PFSK-1 (cell line): ENCODE data around the gene CDR2.

Source experiments
- FOXP2 ChIP-seq: optimal IDR thresholded peaks from 2 replicates; pipeline ENCODE3; 2011; ENCODE audit warnings: borderline replicate concordance, control low read depth, inconsistent platforms; ENCODE audit not compliant: insufficient read depth; ENCODE audit errors: extremely low read length, extremely low read depth
- POLR2AphosphoS5 ChIP-seq: IDR thresholded peaks from 2 replicates; pipeline ENCODE4 v1.6.1; 2012; ENCODE audit warnings: low read depth, mild to moderate bottlenecking, control low read depth, low read length, moderate library complexity
- REST ChIP-seq, 2 experiments: IDR thresholded peaks; 2 replicates each; pipeline versions ENCODE4 v1.6.1 to v1.8.0; 2011 to 2012; ENCODE audit warnings: low read depth in 2 of 2, low read length in 2 of 2, control low read depth in 1 of 2, inconsistent platforms in 1 of 2, mild to moderate bottlenecking in 1 of 2, moderate library complexity in 1 of 2; ENCODE audit not compliant: insufficient read depth in 1 of 2
- SIN3A ChIP-seq: IDR thresholded peaks from 2 replicates; pipeline ENCODE4 v1.6.1; 2012; ENCODE audit warnings: mild to moderate bottlenecking, low read length, moderate library complexity, borderline replicate concordance; ENCODE audit not compliant: insufficient read depth
- TAF1 ChIP-seq: IDR thresholded peaks from 2 replicates; pipeline ENCODE4 v1.6.1; 2012; ENCODE audit warnings: low read length, control low read depth, borderline replicate concordance; ENCODE audit not compliant: insufficient read depth

The CDR2 gene

GRCh38 chr16:22328081-22328725 is 46.2 kb downstream of the CDR2 start:
- no peak for TF ChIP-seq TAF1
- TF ChIP-seq POLR2AphosphoS5, result no peak
- TF ChIP-seq REST (IDR thresholded peaks at IDR 0.05; ENCODE audit: insufficient read depth in 1 of 2, low read depth in 2 of 2, low read length in 2 of 2), result no peak
- TF ChIP-seq SIN3A, result no peak
- no peak for TF ChIP-seq FOXP2

GRCh38 chr16:22327446-22327775 is 47.0 kb downstream of the CDR2 start:
- TF ChIP-seq TAF1 (no peak), REST (IDR thresholded peaks at IDR 0.05; ENCODE audit: insufficient read depth in 1 of 2, low read depth in 2 of 2, low read length in 2 of 2) (no peak), FOXP2 (no peak), POLR2AphosphoS5 (no peak), SIN3A (no peak)

- no peak for TF ChIP-seq REST (IDR thresholded peaks at IDR 0.05; ENCODE audit: insufficient read depth in 1 of 2, low read depth in 2 of 2, low read length in 2 of 2)
- no peak for TF ChIP-seq POLR2AphosphoS5
- TF ChIP-seq TAF1, result no peak
- no peak for TF ChIP-seq FOXP2
- no peak for TF ChIP-seq SIN3A
These were observed 47.5 kb downstream of the CDR2 start for GRCh38 chr16:22326771-22327445.

GRCh38 chr16:22326369-22326652 is 48.1 kb downstream of the CDR2 start:
- TF ChIP-seq POLR2AphosphoS5 (no peak), FOXP2 (no peak), REST (IDR thresholded peaks at IDR 0.05; ENCODE audit: insufficient read depth in 1 of 2, low read depth in 2 of 2, low read length in 2 of 2) (no peak), TAF1 (no peak), SIN3A (no peak)

GRCh38 chr16:22325598-22326368 is 48.6 kb downstream of the CDR2 start:
- TF ChIP-seq POLR2AphosphoS5 (no peak), TAF1 (no peak), REST (IDR thresholded peaks at IDR 0.05; ENCODE audit: insufficient read depth in 1 of 2, low read depth in 2 of 2, low read length in 2 of 2) (no peak), FOXP2 (no peak), SIN3A (no peak)
